Ascending aorta (tissue), 2 donors: ENCODE measurements around the gene KIAA1549. TPM values are rescaled to one million over a fixed set of nuclear protein-coding genes. Genes with fewer than 3 reads are reported as not detected.
"Not testable (repeated sequence)": the region's sequence is repeated elsewhere in the genome, so short reads cannot be mapped to it uniquely, and the experiment has no call there.

Experiments used
- DNase-seq, 2 donors: peaks; one replicate each; pipeline ENCODE4 v3.0.0-alpha.2; 2019; ENCODE audit warnings: low spot score in 2 of 2
- H3K27ac ChIP-seq, 2 donors: fragments of 200-600 bp; sonication (generic); one replicate each; pipeline ENCODE4 v1.5.1; 2016 to 2017; ENCODE audit warnings: mild to moderate bottlenecking in 1 of 2
- H3K27me3 ChIP-seq: fragments of 200-600 bp; sonication (generic); one replicate; pipeline ENCODE4 v1.5.1; 2017
- H3K36me3 ChIP-seq, 2 donors: fragments of 200-600 bp; sonication (generic); one replicate each; pipeline ENCODE4 v1.5.1; 2016
- H3K4me1 ChIP-seq, 2 donors: fragments of 200-600 bp; sonication (generic); one replicate each; pipeline ENCODE4 v1.5.1; 2016 to 2017; ENCODE audit warnings: mild to moderate bottlenecking in 1 of 2
- H3K4me3 ChIP-seq, 2 donors: fragments of 200-600 bp; sonication (generic); one replicate each; pipeline ENCODE4 v1.5.1; 2016 to 2017; ENCODE audit warnings: mild to moderate bottlenecking in 1 of 2
- H3K9me3 ChIP-seq, 2 donors: fragments of 200-600 bp; sonication (generic); one replicate each; pipeline ENCODE4 v1.5.1; 2016
- intact Hi-C: fragments of 100-400 bp; cut with DNase I; formaldehyde crosslinking; loops from one replicate; pipeline ENCODE4 v1.15.1; 2023
- total RNA-seq: library from RNA; depleted of rRNA; stranded (reverse); fragments of >200 nt; gene quantifications from one replicate; pipeline ENCODE4 v1.1.0, GENCODE V29; 2016
- TF ChIP-seq, protein P1 (sequence below), 3 experiments: fragments of 200-600 bp in 2 of 3; fragments of 450-650 bp in 1 of 3; sonication (generic) in 2 of 3; IDR thresholded peaks; one replicate each; pipeline ENCODE4 v1.5.1; 2016 to 2019; ENCODE audit warnings: antibody characterized with exemption in 3 of 3, mild to moderate bottlenecking in 1 of 3, moderate library complexity in 1 of 3

Gene KIAA1549
- total RNA-seq, 1 donor from 2014 or later: 0.11 TPM

DNA sequence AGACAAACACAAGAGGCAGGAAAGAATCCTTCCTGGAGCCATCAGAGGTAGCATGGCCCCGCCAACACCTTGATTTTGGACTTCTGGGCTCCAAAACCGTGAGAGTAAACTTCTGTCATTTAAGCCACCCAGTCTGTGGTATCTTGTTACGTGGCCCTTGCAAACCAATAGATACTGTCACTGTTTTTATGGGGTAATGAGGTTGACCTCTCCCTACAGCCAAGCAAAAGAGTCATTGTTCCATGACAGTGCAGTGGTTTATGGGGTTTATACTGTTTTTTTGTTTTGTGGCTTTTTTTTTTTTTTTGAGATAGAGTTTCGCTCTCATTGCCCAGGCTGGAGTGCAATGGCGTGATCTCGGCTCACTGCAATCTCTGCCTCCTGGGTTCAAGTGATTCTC lies 32.8 kb downstream of the KIAA1549 start:
- H3K27ac ChIP-seq: no peak overlapping the region
- H3K9me3 ChIP-seq: no peaks in the 10 kb centered on the region
- no peaks in the 10 kb centered on the region for H3K36me3 ChIP-seq
- H3K4me1 ChIP-seq: no peaks in the 10 kb centered on the region
- intact Hi-C loops: no loop called here
- no peaks in the 10 kb centered on the region for H3K27me3 ChIP-seq
- TF ChIP-seq, protein P1, sequence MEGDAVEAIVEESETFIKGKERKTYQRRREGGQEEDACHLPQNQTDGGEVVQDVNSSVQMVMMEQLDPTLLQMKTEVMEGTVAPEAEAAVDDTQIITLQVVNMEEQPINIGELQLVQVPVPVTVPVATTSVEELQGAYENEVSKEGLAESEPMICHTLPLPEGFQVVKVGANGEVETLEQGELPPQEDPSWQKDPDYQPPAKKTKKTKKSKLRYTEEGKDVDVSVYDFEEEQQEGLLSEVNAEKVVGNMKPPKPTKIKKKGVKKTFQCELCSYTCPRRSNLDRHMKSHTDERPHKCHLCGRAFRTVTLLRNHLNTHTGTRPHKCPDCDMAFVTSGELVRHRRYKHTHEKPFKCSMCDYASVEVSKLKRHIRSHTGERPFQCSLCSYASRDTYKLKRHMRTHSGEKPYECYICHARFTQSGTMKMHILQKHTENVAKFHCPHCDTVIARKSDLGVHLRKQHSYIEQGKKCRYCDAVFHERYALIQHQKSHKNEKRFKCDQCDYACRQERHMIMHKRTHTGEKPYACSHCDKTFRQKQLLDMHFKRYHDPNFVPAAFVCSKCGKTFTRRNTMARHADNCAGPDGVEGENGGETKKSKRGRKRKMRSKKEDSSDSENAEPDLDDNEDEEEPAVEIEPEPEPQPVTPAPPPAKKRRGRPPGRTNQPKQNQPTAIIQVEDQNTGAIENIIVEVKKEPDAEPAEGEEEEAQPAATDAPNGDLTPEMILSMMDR (IDR thresholded peaks at IDR 0.05): no peak
- DNase-seq: no peak
- H3K4me3 ChIP-seq: no peak overlapping the region

- Histone ChIP-seq H3K9me3 (no peaks in the 10 kb centered on the region), H3K36me3 (no peaks in the 10 kb centered on the region), H3K4me3 (no peak overlapping the region), H3K4me1 (no peaks in the 10 kb centered on the region), H3K27me3 (no peaks in the 10 kb centered on the region), H3K27ac (no peak overlapping the region)
- DNase-seq: no peak
- intact Hi-C loops: no loop called here
- TF ChIP-seq, protein P1 (IDR thresholded peaks at IDR 0.05): no peak
Measured at GRCh38 chr7:138945821-138946220, 35.4 kb downstream of the KIAA1549 start.

DNA sequence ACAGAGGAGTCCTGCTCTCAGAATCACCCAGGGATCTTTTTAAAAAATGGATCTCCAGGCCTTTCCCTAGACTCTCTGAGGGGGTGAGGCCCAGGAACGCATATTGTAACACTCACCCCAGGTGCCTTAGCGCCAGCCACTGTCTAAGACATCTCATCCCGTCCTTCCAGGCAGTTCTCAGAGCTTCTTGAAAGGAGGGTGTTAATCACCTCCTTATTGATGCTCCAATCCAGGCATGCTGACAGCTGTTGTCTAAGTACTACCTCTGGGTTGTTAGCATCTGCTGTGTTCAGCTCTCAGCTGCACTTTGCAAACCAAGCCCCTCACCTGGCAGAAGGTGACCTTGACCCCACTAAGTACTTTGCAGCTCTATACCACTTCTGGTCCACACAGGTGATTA lies 36.0 kb downstream of the KIAA1549 start:
- no peak overlapping the region for H3K4me3 ChIP-seq
- no peaks in the 10 kb centered on the region for H3K4me1 ChIP-seq
- H3K27me3 ChIP-seq: no peaks in the 10 kb centered on the region
- no peaks in the 10 kb centered on the region for H3K36me3 ChIP-seq
- DNase-seq: no peak
- intact Hi-C loops: no loop called here
- no peak overlapping the region for H3K27ac ChIP-seq
- no peaks in the 10 kb centered on the region for H3K9me3 ChIP-seq
- TF ChIP-seq, protein P1 (IDR thresholded peaks at IDR 0.05): no peak

- Histone ChIP-seq H3K4me3 (no peak overlapping the region), H3K27me3 (no peaks in the 10 kb centered on the region), H3K27ac (no peak overlapping the region), H3K36me3 (no peaks in the 10 kb centered on the region), H3K4me1 (no peaks in the 10 kb centered on the region), H3K9me3 (no peaks in the 10 kb centered on the region)
- DNase-seq: no peak
- TF ChIP-seq, protein P1 (IDR thresholded peaks at IDR 0.05): no peak
- intact Hi-C loops: no loop called here
Measured at GRCh38 chr7:138944592-138944991, 36.6 kb downstream of the KIAA1549 start.

- no peak for DNase-seq
- Histone ChIP-seq H3K4me3 (no peak overlapping the region), H3K4me1 (no peaks in the 10 kb centered on the region), H3K27me3 (no peaks in the 10 kb centered on the region), H3K9me3 (no peaks in the 10 kb centered on the region), H3K36me3 (no peaks in the 10 kb centered on the region), H3K27ac (no peak overlapping the region)
- TF ChIP-seq, protein P1 (IDR thresholded peaks at IDR 0.05): no peak
- intact Hi-C loops: no loop called here
Measured at GRCh38 chr7:138943061-138943460, 38.1 kb downstream of the KIAA1549 start.

DNA sequence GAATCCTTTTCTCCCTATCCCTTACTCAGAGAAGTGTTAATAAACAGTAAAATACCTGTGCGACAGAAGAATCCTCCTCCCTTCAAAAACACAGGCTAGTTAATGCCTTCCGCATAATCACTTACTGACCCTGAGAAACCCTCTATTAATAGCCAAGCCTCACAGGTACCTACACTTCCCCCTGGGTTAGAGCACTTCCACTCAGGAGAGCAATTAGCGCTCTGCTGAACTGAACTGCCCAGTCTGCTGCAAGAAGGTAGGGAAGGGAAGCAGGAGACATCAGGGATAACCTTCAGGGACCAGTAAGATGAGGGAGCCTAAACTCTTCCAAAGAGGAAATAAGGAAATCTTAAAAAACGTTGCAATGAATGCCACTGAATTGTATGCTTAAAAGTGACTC lies 39.6 kb downstream of the KIAA1549 start:
- TF ChIP-seq, protein P1 (IDR thresholded peaks at IDR 0.05): no peak
- Histone ChIP-seq H3K36me3 (no peaks in the 10 kb centered on the region), H3K4me3 (no peak overlapping the region), H3K27ac (no peak overlapping the region), H3K27me3 (no peaks in the 10 kb centered on the region), H3K9me3 (no peaks in the 10 kb centered on the region), H3K4me1 (no peaks in the 10 kb centered on the region)
- intact Hi-C loops: no loop called here
- no peak for DNase-seq

GRCh38 chr7:138940602-138941001 lies 40.6 kb downstream of the KIAA1549 start:
- intact Hi-C loops: not testable (repeated sequence)

More at GRCh38 chr7:138940602-138941001, 40.6 kb downstream of the KIAA1549 start:
- not testable (repeated sequence) for H3K27me3 ChIP-seq, H3K4me1 ChIP-seq, H3K27ac ChIP-seq, H3K4me3 ChIP-seq, H3K9me3 ChIP-seq, H3K36me3 ChIP-seq, DNase-seq
